ENCODE measurements around the gene IDH1.
"Not testable (repeated sequence)": the region's sequence is repeated elsewhere in the genome, so short reads cannot be mapped to it uniquely, and the experiment has no call there.

The IDH1 gene

GRCh38 chr2:208256192-208256782 lies 1.4 kb upstream of the IDH1 start:
- DNase-seq = no peak

- DNase-seq = no peak
Observed at GRCh38 chr2:208255557-208256106, 761 bp upstream of the IDH1 start.

GRCh38 chr2:208254118-208254870 lies 577 bp downstream of the IDH1 start:
- DNase-seq = no peak

- no peak for DNase-seq
Observed at GRCh38 chr2:208253600-208254117, 1.2 kb downstream of the IDH1 start.

- no peak for DNase-seq
Observed at GRCh38 chr2:208252716-208253492, 2.0 kb downstream of the IDH1 start.

- DNase-seq = no peak
Observed at GRCh38 chr2:208251098-208251497, 3.8 kb downstream of the IDH1 start.

- no peak for DNase-seq
Observed at GRCh38 chr2:208250388-208250787, 4.5 kb downstream of the IDH1 start.

GRCh38 chr2:208249296-208249695 lies 5.6 kb downstream of the IDH1 start:
- no peak for DNase-seq

GRCh38 chr2:208248601-208249000 lies 6.3 kb downstream of the IDH1 start:
- DNase-seq = no peak

- DNase-seq = no peak
Observed at GRCh38 chr2:208245746-208246145, 9.1 kb downstream of the IDH1 start.

GRCh38 chr2:208244422-208244821 lies 10.4 kb downstream of the IDH1 start:
- no peak for DNase-seq

- no peak for DNase-seq
Observed at GRCh38 chr2:208240619-208241209, 14.2 kb downstream of the IDH1 start.

GRCh38 chr2:208239770-208240493 lies 14.9 kb downstream of the IDH1 start:
- no peak for DNase-seq

- no peak for DNase-seq
Observed at GRCh38 chr2:208235860-208236259, 19.0 kb downstream of the IDH1 start.

- no peak for DNase-seq
Observed at GRCh38 chr2:208234786-208235185, 20.1 kb downstream of the IDH1 start.

- no peak for DNase-seq
Observed at GRCh38 chr2:208228476-208228875, 26.4 kb downstream of the IDH1 start.

GRCh38 chr2:208227581-208228232 lies 27.2 kb downstream of the IDH1 start:
- no peak for DNase-seq

GRCh38 chr2:208224802-208225201 lies 30.1 kb downstream of the IDH1 start:
- no peak for DNase-seq

GRCh38 chr2:208222351-208222750 lies 32.5 kb downstream of the IDH1 start:
- no peak for DNase-seq

GRCh38 chr2:208221873-208222272 lies 33.0 kb downstream of the IDH1 start:
- not testable (repeated sequence) for DNase-seq

GRCh38 chr2:208210688-208211451 lies 44.0 kb downstream of the IDH1 start:
- no peak for DNase-seq

Measured in NCI-H2081 treated with DMSO at 0.1 percent for 48 hours (cell line).